HEK293 (cell line): ENCODE results near the gene IREB2.

Experiments
- GLI2 ChIP-seq: fragments of 450-650 bp; formaldehyde crosslinking; IDR thresholded peaks from 2 replicates; pipeline ENCODE4; 2017; ENCODE audit warnings: missing biosample characterization, missing genetic modification characterization, low read depth, borderline replicate concordance
- MZF1 ChIP-seq: fragments of 450-650 bp; formaldehyde crosslinking; IDR thresholded peaks from 2 replicates; pipeline ENCODE4 v1.5.1; 2017; ENCODE audit warnings: missing biosample characterization, missing genetic modification characterization, borderline replicate concordance
- TCF7L2 ChIP-seq: IDR thresholded peaks from 2 replicates; pipeline ENCODE4 v1.6.1; 2011; ENCODE audit warnings: low read depth, mild to moderate bottlenecking, inconsistent platforms, low read length, moderate library complexity, borderline replicate concordance
- YY1 ChIP-seq: fragments of 450-650 bp; formaldehyde crosslinking; IDR thresholded peaks from 2 replicates; pipeline ENCODE4 v1.5.1; 2018; ENCODE audit warnings: missing biosample characterization, missing genetic modification characterization
- TF ChIP-seq, protein P1 (sequence below): fragments of 450-650 bp; formaldehyde crosslinking; IDR thresholded peaks from 2 replicates; pipeline ENCODE4 v1.5.1; 2016; ENCODE audit warnings: missing biosample characterization, missing genetic modification characterization
- TF ChIP-seq, protein P2 (sequence below): fragments of 450-650 bp; formaldehyde crosslinking; IDR thresholded peaks from 2 replicates; pipeline ENCODE4 v1.5.1; 2016; ENCODE audit warnings: missing biosample characterization, missing genetic modification characterization
- TF ChIP-seq, protein P3 (sequence below): fragments of 450-650 bp; formaldehyde crosslinking; IDR thresholded peaks from 2 replicates; pipeline ENCODE4 v1.5.1; 2016; ENCODE audit warnings: missing biosample characterization, missing genetic modification characterization

DNA sequence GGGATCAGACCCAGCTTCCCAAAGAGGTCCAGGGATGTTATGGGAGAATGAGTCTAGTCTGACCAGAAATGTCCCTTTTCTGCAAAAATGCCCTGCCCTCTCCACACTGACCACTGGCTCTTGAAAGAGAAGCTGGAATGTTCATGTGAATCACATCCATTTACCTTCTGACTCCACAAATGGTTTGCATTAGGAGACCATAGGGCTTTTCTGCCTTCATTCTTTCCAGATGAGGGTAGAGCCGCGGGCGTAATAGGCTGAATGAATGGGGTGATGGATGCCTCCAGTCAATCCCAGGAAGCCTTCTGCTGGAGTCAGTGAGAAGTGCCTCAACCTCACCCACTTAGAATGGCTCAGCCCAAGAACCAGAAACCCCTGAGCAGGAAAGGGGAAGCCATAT lies 47.2 kb upstream of the IREB2 start:
- TF ChIP-seq, protein P1, sequence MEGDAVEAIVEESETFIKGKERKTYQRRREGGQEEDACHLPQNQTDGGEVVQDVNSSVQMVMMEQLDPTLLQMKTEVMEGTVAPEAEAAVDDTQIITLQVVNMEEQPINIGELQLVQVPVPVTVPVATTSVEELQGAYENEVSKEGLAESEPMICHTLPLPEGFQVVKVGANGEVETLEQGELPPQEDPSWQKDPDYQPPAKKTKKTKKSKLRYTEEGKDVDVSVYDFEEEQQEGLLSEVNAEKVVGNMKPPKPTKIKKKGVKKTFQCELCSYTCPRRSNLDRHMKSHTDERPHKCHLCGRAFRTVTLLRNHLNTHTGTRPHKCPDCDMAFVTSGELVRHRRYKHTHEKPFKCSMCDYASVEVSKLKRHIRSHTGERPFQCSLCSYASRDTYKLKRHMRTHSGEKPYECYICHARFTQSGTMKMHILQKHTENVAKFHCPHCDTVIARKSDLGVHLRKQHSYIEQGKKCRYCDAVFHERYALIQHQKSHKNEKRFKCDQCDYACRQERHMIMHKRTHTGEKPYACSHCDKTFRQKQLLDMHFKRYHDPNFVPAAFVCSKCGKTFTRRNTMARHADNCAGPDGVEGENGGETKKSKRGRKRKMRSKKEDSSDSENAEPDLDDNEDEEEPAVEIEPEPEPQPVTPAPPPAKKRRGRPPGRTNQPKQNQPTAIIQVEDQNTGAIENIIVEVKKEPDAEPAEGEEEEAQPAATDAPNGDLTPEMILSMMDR (tag by site-specific recombination) = no peak
- TF ChIP-seq GLI2 (tag by site-specific recombination) = no peak
- TF ChIP-seq MZF1 (tag by site-specific recombination) = no peak
- no peak for TF ChIP-seq YY1 (tag by site-specific recombination)
- TF ChIP-seq, protein P2, sequence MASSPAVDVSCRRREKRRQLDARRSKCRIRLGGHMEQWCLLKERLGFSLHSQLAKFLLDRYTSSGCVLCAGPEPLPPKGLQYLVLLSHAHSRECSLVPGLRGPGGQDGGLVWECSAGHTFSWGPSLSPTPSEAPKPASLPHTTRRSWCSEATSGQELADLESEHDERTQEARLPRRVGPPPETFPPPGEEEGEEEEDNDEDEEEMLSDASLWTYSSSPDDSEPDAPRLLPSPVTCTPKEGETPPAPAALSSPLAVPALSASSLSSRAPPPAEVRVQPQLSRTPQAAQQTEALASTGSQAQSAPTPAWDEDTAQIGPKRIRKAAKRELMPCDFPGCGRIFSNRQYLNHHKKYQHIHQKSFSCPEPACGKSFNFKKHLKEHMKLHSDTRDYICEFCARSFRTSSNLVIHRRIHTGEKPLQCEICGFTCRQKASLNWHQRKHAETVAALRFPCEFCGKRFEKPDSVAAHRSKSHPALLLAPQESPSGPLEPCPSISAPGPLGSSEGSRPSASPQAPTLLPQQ (tag by site-specific recombination) = no peak
- TF ChIP-seq, protein P3, sequence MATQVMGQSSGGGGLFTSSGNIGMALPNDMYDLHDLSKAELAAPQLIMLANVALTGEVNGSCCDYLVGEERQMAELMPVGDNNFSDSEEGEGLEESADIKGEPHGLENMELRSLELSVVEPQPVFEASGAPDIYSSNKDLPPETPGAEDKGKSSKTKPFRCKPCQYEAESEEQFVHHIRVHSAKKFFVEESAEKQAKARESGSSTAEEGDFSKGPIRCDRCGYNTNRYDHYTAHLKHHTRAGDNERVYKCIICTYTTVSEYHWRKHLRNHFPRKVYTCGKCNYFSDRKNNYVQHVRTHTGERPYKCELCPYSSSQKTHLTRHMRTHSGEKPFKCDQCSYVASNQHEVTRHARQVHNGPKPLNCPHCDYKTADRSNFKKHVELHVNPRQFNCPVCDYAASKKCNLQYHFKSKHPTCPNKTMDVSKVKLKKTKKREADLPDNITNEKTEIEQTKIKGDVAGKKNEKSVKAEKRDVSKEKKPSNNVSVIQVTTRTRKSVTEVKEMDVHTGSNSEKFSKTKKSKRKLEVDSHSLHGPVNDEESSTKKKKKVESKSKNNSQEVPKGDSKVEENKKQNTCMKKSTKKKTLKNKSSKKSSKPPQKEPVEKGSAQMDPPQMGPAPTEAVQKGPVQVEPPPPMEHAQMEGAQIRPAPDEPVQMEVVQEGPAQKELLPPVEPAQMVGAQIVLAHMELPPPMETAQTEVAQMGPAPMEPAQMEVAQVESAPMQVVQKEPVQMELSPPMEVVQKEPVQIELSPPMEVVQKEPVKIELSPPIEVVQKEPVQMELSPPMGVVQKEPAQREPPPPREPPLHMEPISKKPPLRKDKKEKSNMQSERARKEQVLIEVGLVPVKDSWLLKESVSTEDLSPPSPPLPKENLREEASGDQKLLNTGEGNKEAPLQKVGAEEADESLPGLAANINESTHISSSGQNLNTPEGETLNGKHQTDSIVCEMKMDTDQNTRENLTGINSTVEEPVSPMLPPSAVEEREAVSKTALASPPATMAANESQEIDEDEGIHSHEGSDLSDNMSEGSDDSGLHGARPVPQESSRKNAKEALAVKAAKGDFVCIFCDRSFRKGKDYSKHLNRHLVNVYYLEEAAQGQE (tag by site-specific recombination) = no peak
- no peak for TF ChIP-seq TCF7L2
